Measurements from ENCODE around the gene PRMT7.

PRMT7 gene

GRCh38 chr16:68349838-68350410 is 39.1 kb downstream of the PRMT7 start:
- FAIRE-seq: no peak

DNA sequence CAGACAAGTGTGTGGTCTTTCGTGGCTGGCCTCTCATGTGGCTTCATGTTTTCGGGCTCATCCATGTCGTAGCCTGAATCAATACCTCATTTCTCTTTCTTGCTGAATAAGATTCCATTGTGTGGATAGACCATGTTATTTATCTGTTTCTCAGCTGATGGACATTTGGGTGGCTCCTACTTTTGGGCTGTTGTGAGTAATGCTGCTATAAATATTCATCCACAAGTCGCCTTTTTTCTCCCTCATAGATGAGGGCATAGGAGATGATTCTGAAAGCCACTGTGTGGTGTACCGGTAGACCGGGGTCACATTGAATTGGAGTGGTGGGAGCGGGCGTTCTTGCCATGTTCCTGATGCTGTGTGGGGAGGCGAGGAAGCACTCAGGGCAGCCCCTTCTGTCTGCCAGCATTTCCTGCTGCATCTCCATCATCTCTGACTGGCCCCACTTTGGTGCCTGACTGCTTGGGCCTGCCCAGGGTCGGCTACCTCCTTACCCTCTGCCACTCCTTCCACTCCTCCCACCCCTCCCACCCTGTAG is 40.1 kb downstream of the PRMT7 start:
- FAIRE-seq: no peak

GRCh38 chr16:68351463-68351862 is 40.6 kb downstream of the PRMT7 start:
- no peak for FAIRE-seq

GRCh38 chr16:68351991-68352431 is 41.2 kb downstream of the PRMT7 start:
- FAIRE-seq: no peak

DNA sequence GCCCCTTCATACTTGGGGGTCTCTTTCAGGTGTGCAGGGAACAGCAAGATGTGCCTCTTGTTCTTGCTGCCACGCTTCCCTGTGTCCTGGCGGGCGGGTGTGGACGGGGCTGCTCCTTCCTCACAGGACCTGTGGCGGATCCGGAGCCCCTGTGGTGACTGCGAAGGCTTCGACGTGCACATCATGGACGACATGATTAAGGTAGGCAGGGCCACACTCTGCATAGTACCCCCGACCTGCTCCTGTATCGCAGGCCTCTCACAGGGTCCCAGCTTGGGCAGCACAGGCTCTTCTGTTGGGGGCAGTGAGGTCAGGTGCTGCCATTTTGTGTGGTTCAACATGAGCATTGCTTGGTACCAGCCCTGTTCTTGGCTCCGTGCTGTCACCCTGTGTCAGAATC is 42.5 kb downstream of the PRMT7 start:
- no peak for FAIRE-seq

DNA sequence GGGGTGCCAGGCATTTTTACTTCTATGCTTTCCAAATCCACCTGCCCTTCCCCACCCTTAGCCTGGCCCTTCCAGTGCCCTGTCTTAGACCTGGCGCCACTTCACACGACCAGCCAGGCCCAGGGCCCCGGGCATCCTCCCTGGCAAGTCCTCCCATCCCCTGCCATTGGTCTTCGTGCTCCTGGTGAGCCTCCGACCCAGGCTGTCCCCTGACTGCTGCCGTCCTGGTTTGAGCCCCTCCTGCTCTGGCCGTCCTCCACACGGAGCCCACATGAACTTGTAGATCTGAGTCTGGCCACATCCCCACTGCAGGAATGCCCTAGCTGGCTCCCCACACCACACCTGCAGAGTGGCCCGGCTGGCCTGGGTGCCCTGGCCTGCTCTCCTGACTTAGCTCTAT is 44.0 kb downstream of the PRMT7 start:
- FAIRE-seq: no peak

- FAIRE-seq: no peak
Observed at GRCh38 chr16:68355447-68356248, 44.8 kb downstream of the PRMT7 start.

GRCh38 chr16:68356249-68356918 is 45.6 kb downstream of the PRMT7 start:
- no peak for FAIRE-seq

DNA sequence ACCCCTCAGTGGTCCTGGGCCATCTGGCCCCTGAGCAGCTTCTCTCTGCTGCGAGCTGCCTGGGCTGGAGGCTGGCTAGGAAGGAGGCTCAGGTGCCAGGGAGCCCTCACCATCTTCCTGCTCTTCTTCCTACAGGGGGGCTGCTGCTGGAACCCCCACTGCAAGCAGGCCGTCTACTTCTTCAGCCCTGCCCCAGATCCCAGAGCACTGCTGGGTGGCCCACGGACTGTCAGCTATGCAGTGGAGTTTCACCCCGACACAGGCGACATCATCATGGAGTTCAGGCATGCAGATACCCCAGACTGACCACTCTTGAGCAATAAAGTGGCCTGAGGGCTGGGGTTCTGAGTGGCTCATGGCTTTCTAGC is 46.1 kb downstream of the PRMT7 start:
- no peak for FAIRE-seq

DNA sequence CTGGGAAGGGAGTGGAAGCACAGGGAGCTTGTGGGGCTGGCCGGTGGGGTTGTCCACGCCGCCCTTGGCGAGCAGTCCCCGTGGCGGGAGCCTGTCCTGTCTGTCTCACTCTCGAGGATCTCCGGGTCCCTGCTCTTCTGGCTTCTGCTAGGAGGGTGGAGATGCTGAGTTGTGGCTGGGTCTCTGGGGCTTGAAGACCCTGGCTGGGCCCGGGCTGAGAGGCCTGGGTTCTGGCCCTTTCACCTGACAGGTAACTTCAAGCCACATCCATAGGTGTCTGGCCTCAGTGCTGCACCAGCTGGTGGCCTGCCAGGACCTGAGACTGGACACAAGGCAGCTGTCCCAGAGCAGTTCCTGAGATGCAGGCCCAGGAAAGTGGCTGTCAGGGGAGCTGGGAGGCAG is 46.7 kb downstream of the PRMT7 start:
- no peak for FAIRE-seq

GRCh38 chr16:68357923-68358322 is 47.1 kb downstream of the PRMT7 start:
- FAIRE-seq: no peak

DNA sequence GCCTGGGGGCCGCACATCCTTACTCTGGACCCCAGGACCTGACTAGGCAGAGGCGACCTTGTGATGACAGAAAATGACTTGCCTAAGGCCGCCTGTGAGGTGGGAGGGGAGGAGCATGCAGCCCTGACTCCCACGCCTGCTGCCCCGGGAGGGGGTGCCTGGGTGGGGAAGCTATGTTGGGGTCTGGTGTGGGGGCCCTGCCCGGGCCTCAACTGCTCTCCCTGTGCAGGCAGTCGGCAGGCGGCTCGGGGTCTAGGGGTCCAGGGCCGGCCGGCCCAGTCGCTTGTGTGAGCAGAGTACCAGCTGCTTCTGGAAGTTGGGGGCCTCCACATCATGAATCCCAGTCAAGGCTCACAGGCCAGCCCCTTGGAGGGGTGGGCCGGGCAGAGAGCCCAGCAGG is 48.1 kb downstream of the PRMT7 start:
- FAIRE-seq: no peak

DNA sequence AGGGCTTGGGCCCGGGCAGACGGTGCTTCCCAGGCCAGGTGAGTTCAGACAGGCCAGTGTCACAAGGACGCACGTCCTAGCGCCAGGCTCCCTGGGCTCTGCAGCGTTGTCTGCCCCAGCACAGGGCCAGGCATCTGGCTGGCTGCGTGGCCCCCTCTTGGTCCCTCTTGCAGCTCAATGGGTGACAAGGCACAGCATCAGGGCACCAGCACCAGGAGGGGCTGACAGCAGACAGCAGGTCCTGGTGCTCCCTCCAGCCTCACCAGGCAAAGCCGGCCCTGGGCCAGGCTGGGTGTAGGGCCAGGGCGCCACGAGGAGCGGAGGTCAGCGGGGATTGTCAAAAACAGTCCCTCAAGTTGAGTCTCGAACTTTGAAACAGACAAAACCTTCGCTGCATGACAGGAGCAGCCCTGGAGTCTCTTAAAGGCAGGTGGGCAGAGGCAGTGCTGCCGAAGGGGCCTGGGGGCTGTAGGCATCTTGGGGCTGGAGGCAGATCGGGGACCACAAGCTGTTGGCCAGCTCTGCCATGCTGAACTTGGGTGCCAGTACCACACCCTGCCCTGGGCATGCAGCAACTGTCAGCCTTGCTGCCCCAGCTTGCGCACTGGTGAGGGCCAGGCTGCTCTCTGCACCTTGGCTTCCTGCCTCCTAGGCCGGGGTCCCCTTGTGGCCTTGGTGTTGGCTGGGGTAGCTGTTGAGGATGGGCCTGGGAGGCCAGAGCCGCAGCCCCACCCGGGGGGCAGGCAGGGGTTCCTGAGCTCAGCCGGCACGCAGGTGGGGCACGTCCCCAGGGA is 48.8 kb downstream of the PRMT7 start:
- FAIRE-seq: no peak

- no peak for FAIRE-seq
Observed at GRCh38 chr16:68360547-68360946, 49.7 kb downstream of the PRMT7 start.

- no peak for FAIRE-seq
Observed at GRCh38 chr16:68360956-68361355, 50.1 kb downstream of the PRMT7 start.

DNA sequence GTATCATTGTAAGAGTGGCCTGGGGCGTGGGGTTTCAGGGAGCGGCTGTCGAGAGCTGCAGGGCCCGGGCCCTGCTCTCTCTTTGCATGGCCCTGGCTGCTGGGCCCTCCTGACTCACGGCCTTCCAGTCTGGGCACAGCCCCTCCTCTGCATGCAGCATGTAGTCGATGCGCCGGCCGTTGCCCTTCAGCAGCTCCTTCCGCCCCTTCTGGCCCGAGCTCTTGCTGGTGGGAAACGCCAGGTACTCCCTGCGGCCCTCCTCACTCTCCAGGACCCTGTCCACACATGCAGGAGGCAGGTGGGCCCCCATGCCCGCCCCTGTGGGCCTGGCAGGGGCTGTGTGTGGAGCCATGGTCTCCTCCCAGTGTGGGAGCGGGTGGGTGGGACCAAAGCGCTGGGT is 50.7 kb downstream of the PRMT7 start:
- no peak for FAIRE-seq

- FAIRE-seq: no peak
Observed at GRCh38 chr16:68362262-68362913, 51.6 kb downstream of the PRMT7 start.

DNA sequence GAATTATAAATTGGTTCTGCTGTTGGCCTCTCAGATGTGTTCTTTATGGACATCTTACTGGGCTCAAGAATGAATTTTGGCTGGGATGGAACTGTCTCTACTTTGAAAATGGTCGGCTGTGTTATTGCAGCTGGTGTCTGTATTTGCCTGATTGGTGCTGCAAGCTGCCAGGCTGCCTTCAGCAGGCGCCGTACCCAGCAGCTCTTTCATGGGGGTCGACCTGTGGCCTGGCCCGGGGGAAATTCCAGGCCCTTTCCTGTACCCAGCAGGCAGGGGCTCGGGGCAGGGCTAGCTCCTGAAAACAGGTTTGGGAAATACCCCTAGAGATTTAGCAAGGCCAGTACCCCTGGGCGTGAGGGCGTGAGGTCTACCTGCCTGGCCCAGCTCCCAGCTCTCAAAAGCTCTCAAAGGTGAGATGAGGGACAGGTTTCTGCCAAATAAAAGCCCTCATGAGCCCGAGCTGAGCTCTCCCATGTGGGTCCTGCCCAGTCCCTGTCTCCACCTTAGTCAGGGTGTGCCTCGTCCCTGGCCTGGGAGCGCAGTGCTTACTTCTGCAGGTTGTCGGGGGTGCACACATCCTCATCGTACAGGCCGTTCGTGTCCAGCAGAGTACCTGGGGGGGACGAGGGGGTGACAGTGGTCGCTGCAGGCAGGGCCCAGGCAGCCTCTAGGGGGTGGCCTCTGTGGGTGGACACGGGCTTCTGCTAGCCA is 52.3 kb downstream of the PRMT7 start:
- no peak for FAIRE-seq

GRCh38 chr16:68363658-68364521 is 53.1 kb downstream of the PRMT7 start:
- FAIRE-seq: no peak

- no peak for FAIRE-seq
Observed at GRCh38 chr16:68364561-68364998, 53.8 kb downstream of the PRMT7 start.
